GM12872 (cell line): Measurements from ENCODE around the gene ATP6V0A1.
A peak's percentile ranks its signal among the peaks of the same experiment; 100 is the strongest.

Experiments used
- CTCF ChIP-seq: IDR thresholded peaks from 3 replicates; pipeline ENCODE4 v1.5.1; 2011; ENCODE audit warnings: low read depth, mild to moderate bottlenecking, low read length, moderate library complexity; ENCODE audit not compliant: insufficient read depth

The ATP6V0A1 gene

GRCh38 chr17:42442196-42442565, 16.5 kb upstream of the ATP6V0A1 start:
- no peak for TF ChIP-seq CTCF

GRCh38 chr17:42453439-42453838, 5.2 kb upstream of the ATP6V0A1 start:
- TF ChIP-seq CTCF, result no peak

GRCh38 chr17:42456223-42457106, 2.2 kb upstream of the ATP6V0A1 start:
- TF ChIP-seq CTCF, result no peak

GRCh38 chr17:42457107-42457792, 1.4 kb upstream of the ATP6V0A1 start:
- TF ChIP-seq CTCF, result no peak

- peak; percentile 64 for TF ChIP-seq CTCF
Measured at GRCh38 chr17:42459256-42459800, 650 bp downstream of the ATP6V0A1 start.

- TF ChIP-seq CTCF, result no peak
Measured at GRCh38 chr17:42459801-42460281, 1.2 kb downstream of the ATP6V0A1 start.

GRCh38 chr17:42460371-42460770, 1.7 kb downstream of the ATP6V0A1 start:
- TF ChIP-seq CTCF, result no peak
